Measurements from ENCODE around the gene RNF43. TPM values are rescaled to one million over a fixed set of nuclear protein-coding genes. Genes with fewer than 3 reads are reported as not detected.

The RNF43 gene
- total RNA-seq, 1 donor from 2014 or later = not detected

GRCh38 chr17:58411408-58411894, 5.9 kb downstream of the RNF43 start:
- H3K27ac Mint-ChIP-seq = no peak overlapping the region
- H3K9me3 ChIP-seq (ENCODE audit: low read depth) = no peaks in the 10 kb centered on the region
- H3K4me2 ChIP-seq = no peak overlapping the region

GRCh38 chr17:58410714-58411407, 6.5 kb downstream of the RNF43 start:
- Histone ChIP-seq H3K27me3 (no peaks in the 10 kb centered on the region), H3K9ac (no peak overlapping the region), H3K4me2 (no peak overlapping the region), H3K36me3 (no peaks in the 10 kb centered on the region), H3K9me3 (ENCODE audit: low read depth) (no peaks in the 10 kb centered on the region), H4K20me1 (ENCODE audit: low read depth) (no peaks in the 10 kb centered on the region), H3K79me2 (ENCODE audit: low read depth) (no peaks in the 10 kb centered on the region), H3K4me1 (peaks cover 3% of the 10 kb centered on the region), H2AFZ (replicated peaks) (no peak overlapping the region), H3K4me3 (no peak overlapping the region), H3F3A (ENCODE audit: low read depth) (peaks cover 14% of the 10 kb centered on the region), H3K27ac (no peak overlapping the region)
- Mint-ChIP-seq H3K27ac (no peak overlapping the region), H3K36me3 (no peaks in the 10 kb centered on the region), H3K9me3 (no peaks in the 10 kb centered on the region), H3K27me3 (ENCODE audit: insufficient read depth, low read depth) (peaks cover 2% of the 10 kb centered on the region), H3K4me3 (no peak overlapping the region), H3K4me1 (peaks cover 38% of the 10 kb centered on the region)
- TF ChIP-seq EZH2 (IDR thresholded peaks at IDR 0.05) = no peak
- TF ChIP-seq CTCF (IDR thresholded peaks at IDR 0.05) = no peak
- no peak for TF ChIP-seq EZH2phosphoT487 (IDR thresholded peaks at IDR 0.05)
- no peak for DNase-seq (ENCODE audit: low spot score)

More at GRCh38 chr17:58411408-58411894, 5.9 kb downstream of the RNF43 start:
- no peaks in the 10 kb centered on the region for H3K9me3 Mint-ChIP-seq
- no peak for DNase-seq (ENCODE audit: low spot score)
- H3K27ac ChIP-seq = no peak overlapping the region
- H3F3A ChIP-seq (ENCODE audit: low read depth) = peaks cover 16% of the 10 kb centered on the region
- no peaks in the 10 kb centered on the region for H3K36me3 ChIP-seq
- TF ChIP-seq EZH2phosphoT487 (IDR thresholded peaks at IDR 0.05) = no peak
- TF ChIP-seq CTCF (IDR thresholded peaks at IDR 0.05) = no peak
- TF ChIP-seq EZH2 (IDR thresholded peaks at IDR 0.05) = no peak
- peaks cover 37% of the 10 kb centered on the region for H3K4me1 Mint-ChIP-seq
- no peaks in the 10 kb centered on the region for H4K20me1 ChIP-seq (ENCODE audit: low read depth)
- H3K4me1 ChIP-seq = peaks cover 3% of the 10 kb centered on the region
- no peaks in the 10 kb centered on the region for H3K79me2 ChIP-seq (ENCODE audit: low read depth)
- peaks cover 3% of the 10 kb centered on the region for H3K27me3 Mint-ChIP-seq (ENCODE audit: insufficient read depth, low read depth)
- no peaks in the 10 kb centered on the region for H3K27me3 ChIP-seq
- H3K36me3 Mint-ChIP-seq = no peaks in the 10 kb centered on the region
- H3K4me3 ChIP-seq = no peak overlapping the region
- no peak overlapping the region for H2AFZ ChIP-seq (replicated peaks)
- no peak overlapping the region for H3K9ac ChIP-seq
- H3K4me3 Mint-ChIP-seq = no peak overlapping the region

- Histone ChIP-seq H3K4me3 (no peak overlapping the region), H3K79me2 (ENCODE audit: low read depth) (no peaks in the 10 kb centered on the region), H2AFZ (replicated peaks) (no peak overlapping the region), H3K9me3 (ENCODE audit: low read depth) (no peaks in the 10 kb centered on the region), H3K4me2 (no peak overlapping the region), H3K27me3 (no peaks in the 10 kb centered on the region), H3K27ac (no peak overlapping the region), H3K9ac (no peak overlapping the region), H3K4me1 (no peaks in the 10 kb centered on the region), H3K36me3 (no peaks in the 10 kb centered on the region), H3F3A (ENCODE audit: low read depth) (no peaks in the 10 kb centered on the region), H4K20me1 (ENCODE audit: low read depth) (no peaks in the 10 kb centered on the region)
- H3K27me3 Mint-ChIP-seq (ENCODE audit: insufficient read depth, low read depth) = no peaks in the 10 kb centered on the region
- TF ChIP-seq EZH2 (IDR thresholded peaks at IDR 0.05) = no peak
- no peak for TF ChIP-seq EZH2phosphoT487 (IDR thresholded peaks at IDR 0.05)
- no peak for TF ChIP-seq CTCF (IDR thresholded peaks at IDR 0.05)
- no peak for DNase-seq (ENCODE audit: low spot score)
- H3K9me3 Mint-ChIP-seq = no peaks in the 10 kb centered on the region
- peaks cover 31% of the 10 kb centered on the region for H3K4me1 Mint-ChIP-seq
- no peak overlapping the region for H3K4me3 Mint-ChIP-seq
- no peak overlapping the region for H3K27ac Mint-ChIP-seq
- no peaks in the 10 kb centered on the region for H3K36me3 Mint-ChIP-seq
These were observed 7.9 kb downstream of the RNF43 start for GRCh38 chr17:58409432-58409831.

All from neural progenitor cell (in vitro differentiated cells).